Activated T-cell treated with anti-CD3 and anti-CD28 coated beads, Interleukin-2, amount 50 U/mL, for 24 hours (primary cell): ENCODE data around the gene TSSK2.
A peak's percentile ranks its signal among the peaks of the same experiment; 100 is the strongest.
"Not testable (repeated sequence)": the region's sequence is repeated elsewhere in the genome, so short reads cannot be mapped to it uniquely, and the experiment has no call there.

Experiments used
- DNase-seq: peaks from one replicate; pipeline ENCODE4 v3.0.0-alpha.2; 2020
- H3K27ac Mint-ChIP-seq: 2 replicates; pipeline ENCODE4 v1.8.0; 2020; ENCODE audit warnings: mild to moderate bottlenecking, mixed read lengths
- H3K27me3 Mint-ChIP-seq: 2 replicates; pipeline ENCODE4 v1.8.0; 2020; ENCODE audit warnings: mixed read lengths
- H3K36me3 Mint-ChIP-seq: 2 replicates; pipeline ENCODE4 v1.8.0; 2020; ENCODE audit warnings: low read depth, mixed read lengths
- H3K4me1 Mint-ChIP-seq: 2 replicates; pipeline ENCODE4 v1.8.0; 2020; ENCODE audit warnings: low read depth, mixed read lengths
- H3K4me3 Mint-ChIP-seq: 2 replicates; pipeline ENCODE4 v1.8.0; 2020; ENCODE audit warnings: mild to moderate bottlenecking, moderate library complexity, mixed read lengths
- H3K9me3 Mint-ChIP-seq: 2 replicates; pipeline ENCODE4 v1.8.0; 2020; ENCODE audit warnings: mixed read lengths

TSSK2 gene

GRCh38 chr22:19130959-19131684, at the start of gene TSSK2:
Gene TSSK2 (plus strand): TSS chr22:19131308. CDS start chr22:19131400, 92 bp downstream.
- Mint-ChIP-seq H3K27me3 (no peaks in the 10 kb centered on the region), H3K27ac (no peak within 1 kb of the TSS), H3K36me3 (peaks cover 48% of the 10 kb centered on the region), H3K4me3 (no peak within 1 kb of the TSS), H3K9me3 (no peaks in the 10 kb centered on the region), H3K4me1 (no peaks in the 10 kb centered on the region)
- no peak for DNase-seq

DNA sequence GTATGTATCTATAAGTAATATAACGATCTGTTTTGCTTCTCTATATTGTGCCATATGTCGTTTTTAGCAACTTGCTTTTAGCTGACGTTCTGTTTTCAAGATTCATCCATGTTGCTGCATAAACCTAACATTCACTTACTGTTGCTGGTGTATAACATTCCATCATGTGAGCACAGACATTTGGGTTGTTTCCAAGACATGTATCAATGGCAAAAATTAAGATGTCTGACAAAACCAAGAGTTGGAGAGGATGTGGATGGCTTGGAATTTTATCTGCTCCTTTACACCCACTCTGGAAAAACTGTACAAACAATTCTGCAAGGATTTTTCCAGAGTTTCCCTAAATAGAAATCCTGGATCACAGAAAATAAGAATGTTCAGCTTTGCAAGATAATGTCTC, 49.8 kb upstream of the TSSK2 start:
- DNase-seq: no peak
- H3K9me3 Mint-ChIP-seq: no peaks in the 10 kb centered on the region
- H3K27me3 Mint-ChIP-seq: no peaks in the 10 kb centered on the region
- peaks cover 7% of the 10 kb centered on the region for H3K4me1 Mint-ChIP-seq
- H3K27ac Mint-ChIP-seq: no peak overlapping the region
- H3K4me3 Mint-ChIP-seq: no peak overlapping the region
- peaks cover 62% of the 10 kb centered on the region for H3K36me3 Mint-ChIP-seq

GRCh38 chr22:19082101-19082500, 49.0 kb upstream of the TSSK2 start:
- DNase-seq: no peak
- Mint-ChIP-seq H3K9me3 (no peaks in the 10 kb centered on the region), H3K27me3 (no peaks in the 10 kb centered on the region), H3K27ac (no peak overlapping the region), H3K4me1 (peaks cover 11% of the 10 kb centered on the region), H3K4me3 (no peak overlapping the region), H3K36me3 (peaks cover 69% of the 10 kb centered on the region)

- Mint-ChIP-seq H3K9me3 (no peaks in the 10 kb centered on the region), H3K36me3 (peaks cover 75% of the 10 kb centered on the region), H3K4me1 (peaks cover 11% of the 10 kb centered on the region), H3K4me3 (no peak overlapping the region), H3K27me3 (no peaks in the 10 kb centered on the region), H3K27ac (no peak overlapping the region)
- no peak for DNase-seq
Observed at GRCh38 chr22:19082793-19083192, 48.3 kb upstream of the TSSK2 start.

DNA sequence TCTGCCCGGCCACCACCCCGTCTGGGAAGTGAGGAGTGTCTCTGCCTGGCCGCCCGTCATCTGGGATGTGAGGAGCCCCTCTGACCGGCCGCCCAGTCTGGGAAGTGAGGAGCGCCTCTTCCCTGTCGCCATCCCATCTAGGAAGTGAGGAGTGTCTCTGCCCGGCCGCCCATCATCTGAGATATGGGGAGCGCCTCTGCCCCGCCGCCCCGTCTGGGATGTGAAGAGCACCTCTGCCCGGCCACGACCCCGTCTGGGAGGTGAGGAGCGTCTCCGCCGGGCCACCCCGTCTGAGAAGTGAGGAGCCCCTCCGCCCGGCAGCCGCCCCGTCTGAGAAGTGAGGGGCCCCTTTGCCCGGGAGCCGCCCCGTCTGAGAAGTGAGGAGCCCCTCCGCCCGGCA, 47.0 kb upstream of the TSSK2 start:
- H3K36me3 Mint-ChIP-seq: peaks cover 77% of the 10 kb centered on the region
- H3K4me1 Mint-ChIP-seq: peaks cover 12% of the 10 kb centered on the region
- not testable (repeated sequence) for DNase-seq, H3K9me3 Mint-ChIP-seq, H3K4me3 Mint-ChIP-seq, H3K27me3 Mint-ChIP-seq, H3K27ac Mint-ChIP-seq

- H3K4me1 Mint-ChIP-seq: peaks cover 12% of the 10 kb centered on the region
- not testable (repeated sequence) for H3K4me3 Mint-ChIP-seq, DNase-seq, H3K27me3 Mint-ChIP-seq, H3K27ac Mint-ChIP-seq, H3K9me3 Mint-ChIP-seq
- H3K36me3 Mint-ChIP-seq: peaks cover 78% of the 10 kb centered on the region
Observed at GRCh38 chr22:19084586-19084985, 46.5 kb upstream of the TSSK2 start.

GRCh38 chr22:19085233-19085718, 45.8 kb upstream of the TSSK2 start:
- no peaks in the 10 kb centered on the region for H3K9me3 Mint-ChIP-seq
- H3K27ac Mint-ChIP-seq: peak overlapping the region; percentile 57
- H3K4me1 Mint-ChIP-seq: peaks cover 12% of the 10 kb centered on the region
- peaks cover 73% of the 10 kb centered on the region for H3K36me3 Mint-ChIP-seq
- no peak for DNase-seq
- H3K4me3 Mint-ChIP-seq: no peak overlapping the region
- H3K27me3 Mint-ChIP-seq: no peaks in the 10 kb centered on the region

DNA sequence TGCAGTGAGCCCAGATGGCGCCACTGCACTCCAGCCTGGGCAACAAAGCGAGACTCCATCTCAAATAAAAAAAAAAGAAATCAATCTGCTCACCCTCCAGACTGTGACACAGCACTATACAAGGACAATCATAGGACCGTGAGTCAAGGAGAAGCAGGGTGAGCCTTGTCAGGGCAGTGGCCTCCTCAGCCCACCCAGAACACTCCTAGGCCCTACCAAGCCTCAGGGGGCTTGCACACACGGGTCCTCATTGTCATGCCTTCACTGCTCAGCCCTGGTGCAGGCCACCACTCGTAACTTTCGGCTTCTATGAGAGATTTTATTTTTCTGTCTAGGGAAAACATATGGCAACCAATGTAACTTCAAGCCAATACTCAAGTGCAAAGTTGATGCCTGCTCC, 44.7 kb upstream of the TSSK2 start:
- H3K27ac Mint-ChIP-seq: no peak overlapping the region
- H3K4me1 Mint-ChIP-seq: peaks cover 12% of the 10 kb centered on the region
- DNase-seq: no peak

GRCh38 chr22:19086896-19087295, 44.2 kb upstream of the TSSK2 start:
- peaks cover 63% of the 10 kb centered on the region for H3K36me3 Mint-ChIP-seq
- no peak overlapping the region for H3K4me3 Mint-ChIP-seq
- no peaks in the 10 kb centered on the region for H3K9me3 Mint-ChIP-seq
- no peak overlapping the region for H3K27ac Mint-ChIP-seq
- H3K4me1 Mint-ChIP-seq: peaks cover 12% of the 10 kb centered on the region
- no peak for DNase-seq
- no peaks in the 10 kb centered on the region for H3K27me3 Mint-ChIP-seq

More for the DNA sequence above, 44.7 kb upstream of the TSSK2 start:
- peaks cover 63% of the 10 kb centered on the region for H3K36me3 Mint-ChIP-seq
- H3K9me3 Mint-ChIP-seq: no peaks in the 10 kb centered on the region
- H3K4me3 Mint-ChIP-seq: no peak overlapping the region
- no peaks in the 10 kb centered on the region for H3K27me3 Mint-ChIP-seq

DNA sequence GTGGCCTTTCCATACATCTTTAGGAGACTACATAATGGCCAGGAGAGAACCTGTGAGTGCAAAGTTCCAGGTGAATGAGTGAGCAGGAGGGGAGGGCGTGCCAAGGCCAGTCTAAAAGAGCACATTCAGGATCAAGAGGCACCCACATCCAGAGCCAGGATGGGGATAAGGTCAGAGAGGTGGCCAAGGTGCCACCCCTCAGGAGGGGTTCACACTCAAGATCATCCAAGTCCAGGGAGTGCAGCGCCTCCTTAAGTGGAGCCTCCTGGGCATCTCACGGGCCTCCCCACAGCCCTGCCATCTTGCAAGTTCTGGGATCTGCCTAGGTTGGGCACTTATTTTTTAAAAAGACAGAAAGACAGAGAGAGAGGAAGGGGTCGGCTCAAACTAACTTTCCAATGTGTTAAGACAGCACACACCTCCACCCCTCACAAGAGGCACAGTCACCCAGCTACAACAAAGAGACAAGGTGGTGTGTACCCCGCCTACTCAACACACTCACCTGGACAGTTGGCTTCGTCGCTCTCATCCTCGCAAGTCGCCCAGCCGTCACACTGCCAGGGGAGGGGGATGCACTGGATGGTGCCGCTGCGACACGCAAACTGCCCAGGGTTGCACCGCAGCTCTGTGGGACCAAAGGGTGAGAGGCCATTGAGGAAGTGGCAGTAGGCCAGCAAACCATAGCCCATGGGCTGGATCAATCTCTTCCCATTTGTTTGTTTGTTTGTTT, 42.1 kb upstream of the TSSK2 start:
- DNase-seq: no peak
- no peaks in the 10 kb centered on the region for H3K27me3 Mint-ChIP-seq
- H3K36me3 Mint-ChIP-seq: peaks cover 57% of the 10 kb centered on the region
- peaks cover 17% of the 10 kb centered on the region for H3K4me1 Mint-ChIP-seq
- H3K4me3 Mint-ChIP-seq: no peak overlapping the region
- no peaks in the 10 kb centered on the region for H3K9me3 Mint-ChIP-seq
- peak overlapping the region; percentile 58 for H3K27ac Mint-ChIP-seq

DNA sequence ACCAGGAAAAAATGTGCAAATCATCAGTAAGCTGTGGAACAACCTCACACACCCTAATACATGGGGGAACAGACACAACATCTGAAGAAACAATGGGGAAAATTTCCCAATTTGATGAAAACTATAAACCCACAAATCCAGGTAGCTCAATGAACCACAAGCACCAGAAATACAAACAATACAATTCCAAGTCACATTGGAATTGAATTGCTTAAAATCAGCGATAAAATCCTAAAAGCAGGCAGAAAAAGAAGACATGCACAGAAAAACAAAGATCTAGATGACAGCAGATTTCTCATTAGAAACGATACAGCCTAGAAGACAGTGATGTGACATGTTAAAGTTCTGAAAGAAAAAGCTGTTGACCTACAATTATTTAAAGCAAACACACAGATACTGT, 40.9 kb upstream of the TSSK2 start:
- no peak overlapping the region for H3K27ac Mint-ChIP-seq

DNA sequence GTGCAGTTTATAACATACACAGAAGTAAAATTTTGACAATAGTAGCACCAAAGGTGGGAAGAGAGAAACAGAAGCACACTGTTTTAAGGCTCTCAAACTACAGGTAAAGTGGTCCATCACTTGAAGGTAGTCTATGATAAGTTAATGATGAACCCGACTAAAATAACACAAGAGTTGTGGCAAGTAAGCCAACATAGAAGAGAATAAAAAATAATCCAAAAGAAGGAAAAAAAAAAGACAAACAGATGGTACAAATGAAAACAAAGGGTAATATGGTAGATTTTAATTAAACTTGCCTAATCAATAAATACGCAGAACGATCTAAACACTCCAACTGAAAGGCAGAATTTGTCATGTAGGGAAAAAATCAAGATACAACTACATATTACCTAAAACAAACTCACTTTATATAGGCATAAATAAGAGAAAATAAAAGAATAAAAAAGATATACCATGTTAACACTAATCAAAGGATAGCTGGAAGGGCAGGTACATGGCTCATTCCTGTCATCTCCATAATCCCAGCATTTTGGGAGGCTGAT, 40.5 kb upstream of the TSSK2 start:
- H3K27ac Mint-ChIP-seq: no peak overlapping the region
- H3K9me3 Mint-ChIP-seq: no peaks in the 10 kb centered on the region
- no peak overlapping the region for H3K4me3 Mint-ChIP-seq
- H3K36me3 Mint-ChIP-seq: peaks cover 55% of the 10 kb centered on the region
- H3K4me1 Mint-ChIP-seq: peaks cover 14% of the 10 kb centered on the region
- H3K27me3 Mint-ChIP-seq: no peaks in the 10 kb centered on the region
- DNase-seq: no peak

More for the DNA sequence above, 40.9 kb upstream of the TSSK2 start:
- Mint-ChIP-seq H3K4me1 (peaks cover 17% of the 10 kb centered on the region), H3K9me3 (no peaks in the 10 kb centered on the region), H3K36me3 (peaks cover 60% of the 10 kb centered on the region), H3K27me3 (no peaks in the 10 kb centered on the region), H3K4me3 (no peak overlapping the region)
- DNase-seq: no peak

GRCh38 chr22:19092725-19093124, 38.4 kb upstream of the TSSK2 start:
- Mint-ChIP-seq H3K9me3 (no peaks in the 10 kb centered on the region), H3K4me3 (no peak overlapping the region), H3K27me3 (no peaks in the 10 kb centered on the region), H3K27ac (peak overlapping the region; percentile 13), H3K36me3 (peaks cover 48% of the 10 kb centered on the region), H3K4me1 (peaks cover 20% of the 10 kb centered on the region)
- DNase-seq: no peak

GRCh38 chr22:19094393-19094997, 36.6 kb upstream of the TSSK2 start:
- no peaks in the 10 kb centered on the region for H3K9me3 Mint-ChIP-seq
- H3K4me3 Mint-ChIP-seq: no peak overlapping the region
- H3K4me1 Mint-ChIP-seq: peaks cover 32% of the 10 kb centered on the region
- H3K36me3 Mint-ChIP-seq: peaks cover 46% of the 10 kb centered on the region
- H3K27ac Mint-ChIP-seq: no peak overlapping the region
- no peaks in the 10 kb centered on the region for H3K27me3 Mint-ChIP-seq
- DNase-seq: no peak
